GM10847 (cell line): Measurements from ENCODE around the gene ACSM2A.

ENCODE experiments used
- POLR2A ChIP-seq: IDR thresholded peaks from 2 replicates; pipeline ENCODE4 v1.6.1; 2011; ENCODE audit not compliant: insufficient read length; ENCODE audit errors: extremely low read depth

ACSM2A gene

DNA sequence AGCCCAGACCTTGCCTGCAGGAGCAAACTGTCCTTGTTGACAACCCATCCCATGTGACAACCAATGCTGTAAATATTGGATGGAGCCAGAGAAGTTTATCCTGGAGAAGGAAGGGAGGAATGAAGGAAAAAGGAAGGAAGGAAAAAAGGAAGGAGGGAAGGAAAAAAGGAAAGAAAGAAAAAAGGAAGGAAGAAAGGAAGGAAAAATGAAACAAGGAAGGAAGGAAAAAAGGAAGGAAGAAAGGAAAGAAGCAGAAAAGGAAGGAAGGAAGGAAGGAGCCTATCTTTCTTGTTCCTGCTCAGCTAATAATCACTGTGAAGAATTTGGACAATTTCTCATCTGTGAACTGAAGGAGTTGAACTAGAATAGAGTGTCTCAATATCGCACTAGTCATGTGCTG, 68.8 kb downstream of the ACSM2A start:
- no peak for TF ChIP-seq POLR2A
